Cardiac fibroblast (primary cell): Measurements from ENCODE around the gene CHAF1B.

Experiments
- DNase-seq, 2 donors: peaks; one replicate each; pipeline versions ENCODE4 v3.0.0 to v3.0.0-alpha.2; 2010; ENCODE audit warnings: low read depth in 2 of 2
- H3K4me3 ChIP-seq, 2 donors: replicated peaks in 1 of 2; 1 replicate in 1 of 2; 2 replicates in 1 of 2; pipeline ENCODE4 v1.5.1; 2011; ENCODE audit warnings: low read depth in 2 of 2, low read length in 2 of 2, mild to moderate bottlenecking in 2 of 2, moderate library complexity in 1 of 2
- TF ChIP-seq, protein P1 (sequence below): IDR thresholded peaks from one replicate; pipeline ENCODE4 v1.5.1; 2011; ENCODE audit warnings: low read depth, mild to moderate bottlenecking, low read length, inconsistent platforms

The CHAF1B gene

GRCh38 chr21:36465478-36465877 lies 80.3 kb downstream of the CHAF1B start:
- peak in 1 of 2 donors; percentile 37 for DNase-seq
- TF ChIP-seq, protein P1, sequence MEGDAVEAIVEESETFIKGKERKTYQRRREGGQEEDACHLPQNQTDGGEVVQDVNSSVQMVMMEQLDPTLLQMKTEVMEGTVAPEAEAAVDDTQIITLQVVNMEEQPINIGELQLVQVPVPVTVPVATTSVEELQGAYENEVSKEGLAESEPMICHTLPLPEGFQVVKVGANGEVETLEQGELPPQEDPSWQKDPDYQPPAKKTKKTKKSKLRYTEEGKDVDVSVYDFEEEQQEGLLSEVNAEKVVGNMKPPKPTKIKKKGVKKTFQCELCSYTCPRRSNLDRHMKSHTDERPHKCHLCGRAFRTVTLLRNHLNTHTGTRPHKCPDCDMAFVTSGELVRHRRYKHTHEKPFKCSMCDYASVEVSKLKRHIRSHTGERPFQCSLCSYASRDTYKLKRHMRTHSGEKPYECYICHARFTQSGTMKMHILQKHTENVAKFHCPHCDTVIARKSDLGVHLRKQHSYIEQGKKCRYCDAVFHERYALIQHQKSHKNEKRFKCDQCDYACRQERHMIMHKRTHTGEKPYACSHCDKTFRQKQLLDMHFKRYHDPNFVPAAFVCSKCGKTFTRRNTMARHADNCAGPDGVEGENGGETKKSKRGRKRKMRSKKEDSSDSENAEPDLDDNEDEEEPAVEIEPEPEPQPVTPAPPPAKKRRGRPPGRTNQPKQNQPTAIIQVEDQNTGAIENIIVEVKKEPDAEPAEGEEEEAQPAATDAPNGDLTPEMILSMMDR: no peak

DNA sequence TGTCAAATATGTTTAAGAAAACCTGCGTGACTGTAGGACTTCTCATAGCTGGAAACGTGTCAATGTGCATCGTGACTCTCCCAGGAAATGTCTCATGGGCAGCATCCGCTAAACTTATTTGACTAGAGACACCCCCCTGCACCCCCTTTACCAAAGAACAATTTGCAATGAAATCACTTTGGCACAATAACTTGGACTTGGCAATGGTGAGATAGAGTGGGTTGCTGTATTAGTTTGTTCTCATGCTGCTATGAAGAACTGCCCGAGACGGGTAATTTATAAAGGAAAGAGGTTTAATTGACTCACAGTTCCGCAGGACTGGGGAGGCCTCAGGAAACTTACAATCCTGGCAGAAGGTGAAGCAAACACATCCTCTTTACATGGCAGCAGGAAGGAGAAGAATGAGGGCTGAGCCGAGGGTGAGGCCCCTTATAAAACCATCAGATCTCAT lies 80.9 kb downstream of the CHAF1B start:
- TF ChIP-seq, protein P1: no peak
- peak overlapping the region in 1 of 2 donors; percentile 39 for H3K4me3 ChIP-seq
- DNase-seq: peak; percentile 27 to 90

More at GRCh38 chr21:36465478-36465877, 80.3 kb downstream of the CHAF1B start:
- peak overlapping the region in 1 of 2 donors; percentile 39 for H3K4me3 ChIP-seq
